HEK293T (cell line): Measurements from ENCODE around the gene APBA2.

Source experiments
- ARNT ChIP-seq: fragments of 450-650 bp; IDR thresholded peaks from 2 replicates; pipeline ENCODE4 v1.6.1; 2017; ENCODE audit warnings: mild to moderate bottlenecking
- ELF4 ChIP-seq: fragments of 450-650 bp; IDR thresholded peaks from 2 replicates; pipeline ENCODE4 v1.6.1; 2017; ENCODE audit warnings: antibody characterized with exemption
- FOXM1 ChIP-seq: fragments of 450-650 bp; IDR thresholded peaks from 2 replicates; pipeline ENCODE4 v1.6.1; 2017; ENCODE audit warnings: mild to moderate bottlenecking, borderline replicate concordance
- SUZ12 ChIP-seq: fragments of 450-650 bp; IDR thresholded peaks from 2 replicates; pipeline ENCODE4 v1.6.1; 2016; ENCODE audit warnings: mild to moderate bottlenecking
- TARDBP ChIP-seq: fragments of 450-650 bp; IDR thresholded peaks from 2 replicates; pipeline ENCODE4 v1.6.1; 2016

DNA sequence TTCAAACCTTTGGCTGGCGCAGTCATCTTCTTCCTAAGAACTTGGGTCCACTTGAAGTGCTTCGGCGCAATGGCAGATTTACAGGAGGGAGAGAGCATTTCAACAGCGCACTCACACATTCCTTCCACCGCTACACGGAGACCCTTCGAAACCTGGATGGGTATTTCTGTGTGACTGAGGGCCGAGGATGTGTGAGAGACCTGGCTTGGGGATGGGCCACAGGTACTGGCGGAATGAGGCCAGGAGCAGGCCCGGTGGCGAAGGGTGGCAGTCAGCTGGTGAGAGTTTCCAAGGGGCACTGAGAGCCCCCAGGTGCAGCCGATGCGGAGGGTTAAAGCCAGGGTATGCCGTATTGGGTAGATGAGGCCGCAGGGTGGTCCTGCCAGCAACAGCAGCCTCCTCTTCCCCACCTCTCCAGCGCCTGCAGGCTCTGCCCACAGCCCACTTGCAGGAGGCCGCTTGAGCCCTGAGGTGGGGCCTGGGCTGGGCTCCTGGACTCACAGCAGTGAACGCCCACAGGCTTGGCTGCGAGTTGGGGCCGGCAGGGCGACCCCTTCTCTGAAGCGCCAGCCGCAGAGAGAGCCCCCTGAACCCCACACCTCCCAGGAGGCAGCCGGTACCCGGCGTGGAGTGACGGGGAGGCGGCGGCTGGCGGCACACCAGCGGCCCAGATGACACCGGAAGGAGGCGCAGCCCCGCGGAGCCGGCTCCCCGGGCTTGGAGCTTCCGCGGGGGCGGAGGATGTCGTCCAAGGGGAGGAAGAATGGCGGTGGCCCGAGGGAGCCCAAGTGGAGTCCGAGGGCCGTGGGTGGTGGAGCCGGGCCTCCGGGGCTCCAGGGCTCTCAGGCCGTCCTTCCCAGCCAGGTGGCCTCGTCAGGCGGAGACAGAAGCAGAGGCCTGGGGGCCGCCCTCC is 217.4 kb downstream of the APBA2 start:
- TF ChIP-seq SUZ12 (no peak), FOXM1 (no peak), ELF4 (no peak), ARNT (no peak), TARDBP (no peak)
